GM18868 (cell line): Measurements from ENCODE around the gene DGAT2.

Experiments used
- ATAC-seq: cut with Tn5 transposase; IDR thresholded peaks from one replicate; pipeline ENCODE4 v1.9.1; 2021; ENCODE audit warnings: mild to moderate bottlenecking, moderate library complexity; ENCODE audit not compliant: unreplicated experiment

DGAT2 gene

GRCh38 chr11:75800728-75801361 lies 32.3 kb downstream of the DGAT2 start:
- ATAC-seq, result no peak

DNA sequence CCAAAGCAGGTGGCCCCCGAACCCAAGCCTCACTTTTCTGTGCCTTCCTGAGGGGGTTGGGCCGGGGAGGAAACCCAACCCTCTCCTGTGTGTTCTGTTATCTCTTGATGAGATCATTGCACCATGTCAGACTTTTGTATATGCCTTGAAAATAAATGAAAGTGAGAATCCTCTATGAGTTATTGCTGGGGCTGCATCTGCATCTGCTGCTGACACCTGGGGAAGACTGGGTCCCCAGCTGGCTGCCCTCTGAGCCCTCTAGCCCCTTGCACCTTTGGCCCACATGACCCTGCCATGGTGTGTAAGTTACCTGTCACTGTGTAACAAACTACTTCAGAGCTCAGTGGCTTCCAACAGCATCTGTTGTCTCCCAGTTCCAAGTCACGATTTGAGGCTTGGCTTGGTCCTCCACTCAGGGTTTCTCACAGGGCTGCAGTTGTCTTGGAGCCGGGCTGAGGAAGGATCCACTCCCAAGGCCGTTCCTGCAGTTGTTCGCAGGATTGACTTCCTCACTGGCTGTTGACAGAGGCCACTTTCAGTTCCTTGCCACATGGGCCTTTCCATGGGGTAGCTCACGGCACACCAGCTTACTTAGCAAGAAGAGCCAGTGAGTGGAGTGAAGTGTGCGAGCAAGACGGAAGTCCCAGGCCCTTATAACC lies 32.9 kb downstream of the DGAT2 start:
- no peak for ATAC-seq

DNA sequence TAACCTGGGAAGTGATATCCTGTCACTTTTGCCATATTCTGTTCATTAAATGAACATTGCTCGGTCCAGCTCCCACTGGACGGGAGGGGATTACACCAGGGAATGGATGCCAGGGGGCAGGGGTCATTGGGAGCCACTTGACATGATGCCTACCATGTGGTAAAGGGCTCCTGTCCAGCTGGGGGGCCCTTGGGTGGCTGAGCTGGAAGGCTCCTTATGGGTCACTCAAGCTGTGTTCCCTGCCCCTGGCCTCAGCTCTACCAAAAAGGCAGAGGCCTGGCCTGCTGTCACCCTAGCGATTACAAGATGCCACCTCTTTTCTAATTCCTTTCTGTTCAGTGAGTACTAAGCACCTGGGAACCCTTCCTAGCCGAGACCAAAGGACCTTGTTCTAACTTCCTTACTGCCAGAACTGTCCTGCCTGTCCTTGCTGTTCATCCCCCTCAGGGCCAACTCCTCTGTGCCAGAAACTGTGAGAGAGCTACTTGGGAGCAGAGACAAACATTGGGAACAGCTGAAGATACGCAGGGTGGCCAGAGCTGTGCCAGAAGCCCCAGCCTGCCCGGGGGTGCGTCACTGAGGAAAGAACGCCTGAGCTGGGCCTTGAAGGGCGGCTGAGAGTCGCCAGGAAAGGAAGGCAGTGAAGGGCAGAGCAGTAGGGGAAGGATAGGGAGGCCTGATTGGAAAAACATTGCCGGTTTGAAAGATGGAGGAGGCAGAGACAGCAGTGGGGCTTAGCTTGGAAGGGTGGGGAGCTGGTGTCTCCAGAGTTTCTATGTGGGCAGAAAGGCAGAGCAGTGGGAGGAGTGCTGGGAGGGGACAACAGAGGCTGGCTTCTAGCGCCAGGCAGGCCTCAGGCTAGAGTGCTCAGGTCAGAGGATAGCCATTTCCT lies 33.7 kb downstream of the DGAT2 start:
- ATAC-seq, result no peak

DNA sequence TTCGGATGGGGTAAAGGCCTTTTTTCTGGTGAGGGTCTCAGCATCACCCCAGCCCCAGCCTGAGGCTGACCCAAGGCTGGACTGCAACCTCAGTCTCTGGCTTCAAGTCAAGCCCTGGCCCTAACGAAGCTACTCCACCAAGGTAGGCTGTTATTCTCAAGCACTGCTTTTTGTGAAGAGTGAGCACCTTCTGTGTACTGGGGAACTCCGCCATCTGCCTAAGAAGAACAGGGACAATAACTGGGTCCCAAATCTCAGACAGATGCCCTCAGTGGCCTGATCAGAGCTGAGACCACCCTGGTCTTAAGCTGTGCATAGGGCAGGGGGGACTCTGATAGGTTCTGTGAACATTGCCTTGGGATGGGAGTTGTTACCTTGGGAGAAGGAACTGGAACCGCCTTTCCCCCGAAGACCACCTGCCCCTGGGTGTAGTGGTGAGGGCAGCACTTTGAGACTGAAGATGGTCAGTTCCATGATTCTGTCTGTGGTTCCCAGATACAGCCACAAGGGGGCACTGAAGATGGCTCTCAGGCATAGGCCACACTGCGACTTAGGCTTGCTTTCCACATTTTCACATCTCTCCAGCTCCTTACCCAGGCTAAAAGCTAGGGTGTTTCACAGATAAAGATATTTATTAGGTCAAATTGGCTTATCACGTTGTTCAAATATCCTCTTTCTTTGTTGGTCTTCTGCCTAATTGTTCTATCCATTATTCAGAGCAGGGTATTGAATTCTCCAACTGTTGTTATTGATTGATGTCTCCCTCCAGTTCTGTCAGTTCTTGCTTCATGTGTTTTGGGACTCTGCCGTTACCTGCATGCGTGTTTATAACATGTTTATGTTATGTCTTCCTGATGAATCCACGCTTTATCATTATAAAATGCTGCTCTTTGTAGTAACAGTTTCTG lies 34.6 kb downstream of the DGAT2 start:
- peak; percentile 69 for ATAC-seq

DNA sequence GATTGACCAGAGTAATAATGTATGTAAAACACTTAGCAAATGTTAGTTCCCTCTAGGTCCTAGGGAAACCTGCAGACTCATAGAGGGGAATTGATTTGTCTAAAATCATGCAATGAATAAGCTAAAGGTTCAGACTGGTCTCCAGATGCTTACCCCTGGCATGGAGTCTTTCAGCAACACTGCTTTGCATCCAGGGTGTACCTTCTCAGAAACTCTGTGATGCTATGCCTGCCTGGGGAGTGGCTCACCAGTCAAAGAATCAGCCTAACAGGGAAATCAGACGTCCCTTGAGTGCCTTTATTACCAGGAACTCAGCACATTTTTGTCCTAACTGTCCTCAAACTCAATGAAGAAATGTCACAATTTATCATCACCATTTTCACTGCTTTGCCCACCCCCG lies 40.5 kb downstream of the DGAT2 start:
- ATAC-seq, result no peak

GRCh38 chr11:75809991-75810390 lies 41.4 kb downstream of the DGAT2 start:
- ATAC-seq, result no peak

DNA sequence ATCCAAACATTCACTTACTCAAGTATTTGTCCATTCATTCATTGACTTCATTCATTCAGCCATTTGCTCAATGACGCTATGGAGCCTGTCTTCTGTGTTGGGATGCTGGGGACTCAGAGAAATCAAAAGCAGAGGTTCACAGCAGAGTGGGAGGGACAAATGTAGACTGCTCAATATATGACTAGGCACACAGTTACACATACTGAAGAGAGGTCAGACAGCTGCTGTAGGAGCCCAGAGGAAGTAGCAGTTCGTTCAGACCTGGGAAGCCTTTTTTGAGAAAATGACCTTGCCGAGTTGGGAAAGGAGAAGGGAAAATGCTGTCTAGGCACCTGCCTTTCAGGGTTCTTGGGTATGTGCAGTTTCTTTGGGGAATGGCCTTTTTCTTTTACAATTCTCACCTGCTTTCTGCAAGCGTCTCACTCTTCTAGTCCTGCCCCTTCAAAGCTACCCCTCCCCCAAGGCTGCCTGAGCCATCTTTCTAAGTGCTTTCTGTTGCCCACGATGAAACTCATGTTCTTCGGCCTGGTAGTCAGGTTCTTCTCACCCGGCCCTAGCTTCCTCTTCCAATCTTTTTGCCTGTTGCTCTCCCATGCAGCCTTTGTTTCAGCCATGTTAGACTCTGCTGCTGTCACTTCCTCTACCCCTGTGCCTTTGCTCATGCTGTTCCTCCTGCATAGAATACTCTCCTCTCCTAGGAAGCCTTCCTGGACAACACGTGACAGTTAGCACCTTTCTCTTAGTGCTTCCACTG lies 42.2 kb downstream of the DGAT2 start:
- peak; percentile 24 for ATAC-seq

DNA sequence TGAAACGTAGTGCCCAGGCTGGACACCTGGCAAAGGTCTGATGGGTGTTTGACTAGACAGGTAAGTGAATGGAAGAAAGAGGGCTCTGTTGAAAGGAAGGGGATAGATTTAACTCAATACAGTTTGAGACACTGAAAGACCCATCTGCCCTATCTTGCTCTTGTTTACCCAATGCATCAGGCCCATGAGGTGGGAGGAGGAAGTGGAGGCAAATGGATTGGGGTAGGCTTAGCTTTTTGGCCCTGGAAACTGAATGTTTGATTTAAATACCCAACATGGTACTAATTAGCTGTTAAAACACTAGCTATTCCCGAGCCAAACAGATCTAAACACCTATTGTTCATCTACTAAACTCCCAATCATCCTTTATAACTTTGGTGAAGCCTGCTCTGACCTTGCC lies 42.9 kb downstream of the DGAT2 start:
- ATAC-seq, result no peak

- ATAC-seq, result no peak
Measured at GRCh38 chr11:75812542-75813040, 44.0 kb downstream of the DGAT2 start.

GRCh38 chr11:75813124-75813523 lies 44.5 kb downstream of the DGAT2 start:
- peak; percentile 20 for ATAC-seq

GRCh38 chr11:75813622-75814039 lies 45.1 kb downstream of the DGAT2 start:
- ATAC-seq, result no peak

DNA sequence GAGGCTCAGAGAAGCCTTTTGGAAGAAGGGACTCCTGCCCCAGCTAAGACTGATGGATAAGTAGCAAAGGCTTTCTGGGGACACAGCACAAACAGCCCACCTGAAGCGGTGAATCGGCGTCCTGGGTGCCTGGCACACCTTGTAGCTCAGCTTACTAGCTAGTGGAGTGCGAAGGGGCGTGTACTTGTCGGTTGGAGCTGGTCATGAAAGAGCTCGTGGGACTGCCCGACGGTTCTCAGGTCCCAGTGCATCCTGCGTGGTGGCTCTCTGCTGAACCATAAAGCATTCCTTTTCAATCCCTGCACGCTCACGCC lies 45.7 kb downstream of the DGAT2 start:
- peak; percentile 28 for ATAC-seq

GRCh38 chr11:75814677-75815344 lies 46.2 kb downstream of the DGAT2 start, which contains the start of gene UVRAG:
UVRAG (plus strand) TSS chr11:75815210; CDS start chr11:75815408, 198 bp downstream.
- peak; percentile 72 for ATAC-seq

GRCh38 chr11:75815345-75816168 lies 47.0 kb downstream of the DGAT2 start:
- ATAC-seq, result peak; percentile 11

- no peak for ATAC-seq
Measured at GRCh38 chr11:75816561-75817239, 48.1 kb downstream of the DGAT2 start.

DNA sequence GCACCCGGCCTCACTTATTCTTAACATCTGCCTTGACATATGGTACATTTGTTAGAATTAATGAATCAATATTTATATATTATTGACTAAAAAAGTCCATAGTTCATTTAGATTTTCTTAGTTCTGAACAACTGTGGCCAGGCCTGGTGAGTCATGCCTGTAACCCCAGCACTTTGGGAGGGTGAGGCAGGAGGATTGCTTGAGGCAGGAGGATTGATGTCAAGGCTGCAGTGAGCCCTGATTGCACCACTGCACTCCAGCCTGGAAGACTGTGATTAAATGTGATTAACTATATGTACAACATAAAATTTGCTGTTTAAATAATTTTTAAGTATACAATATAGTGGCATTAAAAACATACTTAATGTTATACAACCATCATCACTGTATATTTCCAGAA lies 52.1 kb downstream of the DGAT2 start:
- ATAC-seq, result no peak

GRCh38 chr11:75821202-75821601 lies 52.6 kb downstream of the DGAT2 start:
- ATAC-seq, result no peak

DNA sequence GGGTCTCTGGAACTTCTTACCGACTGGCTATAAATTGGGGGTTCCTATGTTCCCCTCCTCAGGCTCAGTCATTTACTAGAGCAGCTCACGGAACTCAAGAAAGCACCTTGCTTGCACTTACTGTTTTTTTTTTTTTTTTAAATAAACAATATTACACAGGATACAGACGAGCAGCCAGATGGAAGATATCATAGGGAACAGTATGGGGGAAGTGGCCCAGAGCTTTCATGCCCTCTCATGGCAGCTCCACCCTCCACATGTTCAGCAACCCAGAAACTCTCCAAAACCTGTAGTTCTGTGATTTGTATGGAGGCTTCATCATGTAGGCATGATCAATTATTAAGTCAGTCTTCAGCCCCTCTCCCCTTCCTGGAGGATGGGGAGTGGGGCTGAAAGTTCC lies 54.0 kb downstream of the DGAT2 start:
- no peak for ATAC-seq
